Pons (tissue), 1 donor: ENCODE results near the gene SERHL2.
"Not testable (repeated sequence)": the region's sequence is repeated elsewhere in the genome, so short reads cannot be mapped to it uniquely, and the experiment has no call there.

ENCODE experiments used
- DNase-seq: peaks from one replicate; pipeline ENCODE4 v3.0.0-alpha.2; 2016; ENCODE audit warnings: low spot score

SERHL2 gene

GRCh38 chr22:42608136-42608822 is 54.5 kb downstream of the SERHL2 start:
- peak; percentile 56 for DNase-seq

GRCh38 chr22:42608823-42609361 is 55.1 kb downstream of the SERHL2 start:
- DNase-seq, result peak; percentile 85

- DNase-seq, result no peak
Measured at GRCh38 chr22:42610186-42610585, 56.4 kb downstream of the SERHL2 start.

- no peak for DNase-seq
Measured at GRCh38 chr22:42611051-42611450, 57.3 kb downstream of the SERHL2 start.

GRCh38 chr22:42612336-42612735 is 58.6 kb downstream of the SERHL2 start:
- no peak for DNase-seq

GRCh38 chr22:42613872-42614301 is 60.1 kb downstream of the SERHL2 start:
- no peak for DNase-seq

- DNase-seq, result peak; percentile 98
Measured at GRCh38 chr22:42614312-42615091, 60.7 kb downstream of the SERHL2 start, which contains the start of gene POLDIP3. TSS of gene POLDIP3 (minus strand) at chr22:42614883. CDS start at chr22:42614857, 26 bp downstream.

GRCh38 chr22:42615092-42615859 is 61.5 kb downstream of the SERHL2 start:
- peak; percentile 95 for DNase-seq

GRCh38 chr22:42615860-42616175 is 62.1 kb downstream of the SERHL2 start:
- DNase-seq, result not testable (repeated sequence)

- no peak for DNase-seq
Measured at GRCh38 chr22:42617155-42617983, 63.6 kb downstream of the SERHL2 start.

- DNase-seq, result no peak
Measured at GRCh38 chr22:42619261-42620063, 65.7 kb downstream of the SERHL2 start.

GRCh38 chr22:42620084-42620483 is 66.3 kb downstream of the SERHL2 start:
- no peak for DNase-seq

GRCh38 chr22:42621505-42622002 is 67.8 kb downstream of the SERHL2 start:
- DNase-seq, result no peak

- DNase-seq, result no peak
Measured at GRCh38 chr22:42622061-42622710, 68.4 kb downstream of the SERHL2 start.

- DNase-seq, result no peak
Measured at GRCh38 chr22:42623301-42623751, 69.6 kb downstream of the SERHL2 start.
